Spinal cord (tissue), 10 donors: ENCODE results near the gene ST8SIA3. TPM values are rescaled to one million over a fixed set of nuclear protein-coding genes. Genes with fewer than 3 reads are reported as not detected.

Experiments used
- DNase-seq, 6 donors: peaks; one replicate each; pipeline versions ENCODE4 v3.0.0 to v3.0.0-alpha.2; 2013 to 2015; ENCODE audit warnings: low spot score in 6 of 6, low read depth in 4 of 6
- H3K27ac ChIP-seq: one replicate; pipeline ENCODE4 v1.5.1; 2013; ENCODE audit warnings: low read depth, low read length, control low read depth
- H3K27me3 ChIP-seq: one replicate; pipeline ENCODE4 v1.6.1; 2013; ENCODE audit warnings: low read length; ENCODE audit not compliant: control insufficient read depth, insufficient read depth
- H3K36me3 ChIP-seq: one replicate; pipeline ENCODE4 v1.6.1; 2013; ENCODE audit warnings: low read length; ENCODE audit not compliant: control insufficient read depth, insufficient read depth
- H3K4me1 ChIP-seq: one replicate; pipeline ENCODE4 v1.6.1; 2013; ENCODE audit warnings: low read length; ENCODE audit not compliant: control insufficient read depth, insufficient read depth
- H3K4me3 ChIP-seq: one replicate; pipeline ENCODE4 v1.5.1; 2013; ENCODE audit warnings: low read depth, low read length, control low read depth
- H3K9me3 ChIP-seq: one replicate; pipeline ENCODE4 v1.6.1; 2013; ENCODE audit warnings: low read length; ENCODE audit not compliant: control insufficient read depth, insufficient read depth
- WGBS: methylation state at CpG from one replicate; pipeline ENCODE4 v1.1.5; 2013; ENCODE audit warnings: missing lambda C conversion rate; ENCODE audit not compliant: insufficient coverage; 5-methylcytosine and 5-hydroxymethylcytosine counted together
- long read RNA-seq, 4 donors: transcript quantifications; one replicate each; lab custom pipeline, GENCODE V29; 2026
- polyA plus RNA-seq, 2 donors: library from polyadenylated mRNA; unstranded; fragments of 120-200 nt; gene quantifications; one replicate each; pipeline ENCODE4 v1.2.1, GENCODE V29; 2013; ENCODE audit not compliant: insufficient read length in 2 of 2
- total RNA-seq, 2 donors: library from RNA; depleted of rRNA in 1 of 2; stranded (reverse); fragments of 120-200 nt in 1 of 2; fragments of >200 nt in 1 of 2; gene quantifications; one replicate each; pipeline versions ENCODE4 v1.2.3 to v1.2.4, GENCODE V29; 2013 to 2014
- donor health status: healthy.

The ST8SIA3 gene
- total RNA-seq (10 to 100 TPM in 1 of 2 donors, 1 to 10 TPM in 1; 8.9 to 38.1 TPM), polyA plus RNA-seq (10 to 100 TPM; 40.2 to 49.4 TPM)
- long read RNA-seq, donor 1, full-length matches to known transcripts: 4 of 4 reads
- long read RNA-seq, donor 1, partial matches to known transcripts: 0 of 4 reads
- long read RNA-seq, donor 1, other reads (novel, unspliced or antisense): 0 of 4 reads
- long read RNA-seq, donor 2: 0 reads
- long read RNA-seq, donor 3, full-length matches to known transcripts: 3 of 3 reads
- long read RNA-seq, donor 3, partial matches to known transcripts: 0 of 3 reads
- long read RNA-seq, donor 3, other reads (novel, unspliced or antisense): 0 of 3 reads
- long read RNA-seq, donor 4: 0 reads

GRCh38 chr18:57352271-57352701 lies at the start of gene ST8SIA3:
Gene ST8SIA3, plus strand, starts transcription at chr18:57352557. Its CDS starts 290 bp downstream, at chr18:57352847.
- 0% methylated on average over 28 of the region's 38 CpGs for WGBS
- Histone ChIP-seq H3K27me3 (peaks cover 36% of the 10 kb centered on the region), H3K27ac (peak within 1 kb of the TSS; percentile 49), H3K4me1 (peaks cover 25% of the 10 kb centered on the region), H3K9me3 (no peaks in the 10 kb centered on the region), H3K4me3 (peak within 1 kb of the TSS; percentile 43), H3K36me3 (no peaks in the 10 kb centered on the region)
- peak in 5 of 6 donors; percentile 17 to 83 (median 46) for DNase-seq

- DNase-seq: no peak
- Histone ChIP-seq H3K4me1 (no peaks in the 10 kb centered on the region), H3K4me3 (no peak overlapping the region), H3K36me3 (no peaks in the 10 kb centered on the region), H3K27me3 (no peaks in the 10 kb centered on the region), H3K9me3 (no peaks in the 10 kb centered on the region), H3K27ac (no peak overlapping the region)
- 86% methylated on average over 3 of the region's 4 CpGs for WGBS
Measured at GRCh38 chr18:57311472-57311871, 40.9 kb upstream of the ST8SIA3 start.

- H3K27me3 ChIP-seq: no peaks in the 10 kb centered on the region
- WGBS: no CpG with 5 or more reads among the region's 3 CpGs
- no peak overlapping the region for H3K4me3 ChIP-seq
- H3K9me3 ChIP-seq: peaks cover 2% of the 10 kb centered on the region
- no peak for DNase-seq
- H3K36me3 ChIP-seq: no peaks in the 10 kb centered on the region
- no peaks in the 10 kb centered on the region for H3K4me1 ChIP-seq
- no peak overlapping the region for H3K27ac ChIP-seq
Measured at GRCh38 chr18:57312346-57313144, 39.8 kb upstream of the ST8SIA3 start.

- Histone ChIP-seq H3K4me3 (no peak overlapping the region), H3K27ac (no peak overlapping the region), H3K9me3 (peaks cover 2% of the 10 kb centered on the region), H3K27me3 (no peaks in the 10 kb centered on the region), H3K36me3 (no peaks in the 10 kb centered on the region), H3K4me1 (no peaks in the 10 kb centered on the region)
- no peak for DNase-seq
- WGBS: no CpG with 5 or more reads among the region's 2 CpGs
Measured at GRCh38 chr18:57320603-57321002, 31.8 kb upstream of the ST8SIA3 start.

GRCh38 chr18:57325491-57326166 lies 26.7 kb upstream of the ST8SIA3 start:
- peak in 1 of 6 donors; percentile 13 for DNase-seq
- H3K36me3 ChIP-seq: no peaks in the 10 kb centered on the region
- H3K9me3 ChIP-seq: no peaks in the 10 kb centered on the region
- H3K27ac ChIP-seq: no peak overlapping the region
- no peaks in the 10 kb centered on the region for H3K4me1 ChIP-seq
- H3K27me3 ChIP-seq: no peaks in the 10 kb centered on the region
- 29% methylated on average over 1 of the region's 1 CpG for WGBS
- H3K4me3 ChIP-seq: no peak overlapping the region

GRCh38 chr18:57326718-57327323 lies 25.5 kb upstream of the ST8SIA3 start:
- WGBS: 76% methylated on average over 8 of the region's 8 CpGs
- H3K4me3 ChIP-seq: no peak overlapping the region
- H3K4me1 ChIP-seq: no peaks in the 10 kb centered on the region
- H3K27me3 ChIP-seq: no peaks in the 10 kb centered on the region
- peak in 1 of 6 donors; percentile 36 for DNase-seq
- H3K9me3 ChIP-seq: no peaks in the 10 kb centered on the region
- no peaks in the 10 kb centered on the region for H3K36me3 ChIP-seq
- H3K27ac ChIP-seq: no peak overlapping the region

GRCh38 chr18:57328665-57329064 lies 23.7 kb upstream of the ST8SIA3 start:
- no peak for DNase-seq
- Histone ChIP-seq H3K36me3 (no peaks in the 10 kb centered on the region), H3K27ac (no peak overlapping the region), H3K4me1 (no peaks in the 10 kb centered on the region), H3K9me3 (no peaks in the 10 kb centered on the region), H3K4me3 (no peak overlapping the region), H3K27me3 (no peaks in the 10 kb centered on the region)
- 100% methylated on average over 1 of the region's 3 CpGs for WGBS

- Histone ChIP-seq H3K4me3 (no peak overlapping the region), H3K27me3 (no peaks in the 10 kb centered on the region), H3K36me3 (no peaks in the 10 kb centered on the region), H3K9me3 (no peaks in the 10 kb centered on the region), H3K27ac (no peak overlapping the region), H3K4me1 (no peaks in the 10 kb centered on the region)
- 90% methylated on average over 2 of the region's 5 CpGs for WGBS
- DNase-seq: no peak
Measured at GRCh38 chr18:57329856-57330255, 22.5 kb upstream of the ST8SIA3 start.

- Histone ChIP-seq H3K4me1 (no peaks in the 10 kb centered on the region), H3K4me3 (no peak overlapping the region), H3K9me3 (no peaks in the 10 kb centered on the region), H3K27ac (no peak overlapping the region), H3K36me3 (no peaks in the 10 kb centered on the region), H3K27me3 (no peaks in the 10 kb centered on the region)
- no CpG with 5 or more reads among the region's 2 CpGs for WGBS
- no peak for DNase-seq
Measured at GRCh38 chr18:57331718-57332117, 20.6 kb upstream of the ST8SIA3 start.
